ENCODE measurements around the gene GPR15. TPM values are rescaled to one million over a fixed set of nuclear protein-coding genes. Genes with fewer than 3 reads are reported as not detected.

Gene GPR15
- total RNA-seq, 1 experiment from 2014 or later = not detected

- TF ChIP-seq, protein P1, sequence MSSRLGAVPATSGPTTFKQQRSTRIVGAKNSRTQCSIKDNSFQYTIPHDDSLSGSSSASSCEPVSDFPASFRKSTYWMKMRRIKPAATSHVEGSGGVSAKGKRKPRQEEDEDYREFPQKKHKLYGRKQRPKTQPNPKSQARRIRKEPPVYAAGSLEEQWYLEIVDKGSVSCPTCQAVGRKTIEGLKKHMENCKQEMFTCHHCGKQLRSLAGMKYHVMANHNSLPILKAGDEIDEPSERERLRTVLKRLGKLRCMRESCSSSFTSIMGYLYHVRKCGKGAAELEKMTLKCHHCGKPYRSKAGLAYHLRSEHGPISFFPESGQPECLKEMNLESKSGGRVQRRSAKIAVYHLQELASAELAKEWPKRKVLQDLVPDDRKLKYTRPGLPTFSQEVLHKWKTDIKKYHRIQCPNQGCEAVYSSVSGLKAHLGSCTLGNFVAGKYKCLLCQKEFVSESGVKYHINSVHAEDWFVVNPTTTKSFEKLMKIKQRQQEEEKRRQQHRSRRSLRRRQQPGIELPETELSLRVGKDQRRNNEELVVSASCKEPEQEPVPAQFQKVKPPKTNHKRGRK (CRISPR knock-in tag; IDR thresholded peaks at IDR 0.05; ENCODE audit: borderline replicate concordance) = no peak
- TF ChIP-seq E2F5 (CRISPR knock-in tag; IDR thresholded peaks at IDR 0.05) = no peak
- no peak for TF ChIP-seq SMAD3 (CRISPR knock-in tag; IDR thresholded peaks at IDR 0.05; ENCODE audit: borderline replicate concordance)
- TF ChIP-seq USF1 (CRISPR knock-in tag; IDR thresholded peaks at IDR 0.05) = no peak
- no peak for TF ChIP-seq AR (CRISPR knock-in tag; IDR thresholded peaks at IDR 0.05)
- no peak for TF ChIP-seq MLX (CRISPR knock-in tag; IDR thresholded peaks at IDR 0.05)
- TF ChIP-seq ZNF671 (CRISPR knock-in tag; IDR thresholded peaks at IDR 0.05) = no peak
- no peak for TF ChIP-seq MYBL2 (CRISPR knock-in tag; IDR thresholded peaks at IDR 0.05)
- no peak for TF ChIP-seq ESRRA (CRISPR knock-in tag; IDR thresholded peaks at IDR 0.05; ENCODE audit: borderline replicate concordance)
Observed at GRCh38 chr3:98483626-98484025, 48.2 kb upstream of the GPR15 start (continued).

- no peaks in the 10 kb centered on the region for H3K36me3 Mint-ChIP-seq
- TF ChIP-seq AR (CRISPR knock-in tag; IDR thresholded peaks at IDR 0.05) = no peak
- POLR2A ChIA-PET = no interaction called here
Observed at GRCh38 chr3:98497381-98497780, 34.4 kb upstream of the GPR15 start, which contains the start of gene OR5K2. TSS of gene OR5K2 (plus strand) at chr3:98497681. CDS start at chr3:98497681, 0 bp downstream.

GRCh38 chr3:98500019-98500418 is 31.8 kb upstream of the GPR15 start:
- Mint-ChIP-seq H3K4me1 (no peaks in the 10 kb centered on the region), H3K36me3 (no peaks in the 10 kb centered on the region), H3K9me3 (no peaks in the 10 kb centered on the region), H3K27me3 (ENCODE audit: low read depth) (no peaks in the 10 kb centered on the region), H3K27ac (no peak overlapping the region), H3K4me3 (no peak overlapping the region)
- ChIA-PET POLR2A (no interaction called here), CTCF (no interaction called here)
- no peak for DNase-seq (ENCODE audit: low spot score)
- ATAC-seq = no peak
- TF ChIP-seq ZNF317 (CRISPR knock-in tag; IDR thresholded peaks at IDR 0.05; ENCODE audit: borderline replicate concordance, low read depth) = no peak
- no peak for TF ChIP-seq JUN (CRISPR knock-in tag; IDR thresholded peaks at IDR 0.05)
- TF ChIP-seq, protein P2, sequence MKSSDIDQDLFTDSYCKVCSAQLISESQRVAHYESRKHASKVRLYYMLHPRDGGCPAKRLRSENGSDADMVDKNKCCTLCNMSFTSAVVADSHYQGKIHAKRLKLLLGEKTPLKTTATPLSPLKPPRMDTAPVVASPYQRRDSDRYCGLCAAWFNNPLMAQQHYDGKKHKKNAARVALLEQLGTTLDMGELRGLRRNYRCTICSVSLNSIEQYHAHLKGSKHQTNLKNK (CRISPR knock-in tag; IDR thresholded peaks at IDR 0.05) = no peak
- TF ChIP-seq SMAD3 (CRISPR knock-in tag; IDR thresholded peaks at IDR 0.05; ENCODE audit: borderline replicate concordance) = no peak
- no peak for TF ChIP-seq ZNF121 (CRISPR knock-in tag; IDR thresholded peaks at IDR 0.05)
- no peak for TF ChIP-seq TCF7 (CRISPR knock-in tag; IDR thresholded peaks at IDR 0.05; ENCODE audit: low read depth)
- no peak for TF ChIP-seq TEAD4 (CRISPR knock-in tag; IDR thresholded peaks at IDR 0.05)
- no peak for TF ChIP-seq GTF2I (CRISPR knock-in tag; conservative IDR thresholded peaks at IDR 0.05)
- TF ChIP-seq, protein P3, sequence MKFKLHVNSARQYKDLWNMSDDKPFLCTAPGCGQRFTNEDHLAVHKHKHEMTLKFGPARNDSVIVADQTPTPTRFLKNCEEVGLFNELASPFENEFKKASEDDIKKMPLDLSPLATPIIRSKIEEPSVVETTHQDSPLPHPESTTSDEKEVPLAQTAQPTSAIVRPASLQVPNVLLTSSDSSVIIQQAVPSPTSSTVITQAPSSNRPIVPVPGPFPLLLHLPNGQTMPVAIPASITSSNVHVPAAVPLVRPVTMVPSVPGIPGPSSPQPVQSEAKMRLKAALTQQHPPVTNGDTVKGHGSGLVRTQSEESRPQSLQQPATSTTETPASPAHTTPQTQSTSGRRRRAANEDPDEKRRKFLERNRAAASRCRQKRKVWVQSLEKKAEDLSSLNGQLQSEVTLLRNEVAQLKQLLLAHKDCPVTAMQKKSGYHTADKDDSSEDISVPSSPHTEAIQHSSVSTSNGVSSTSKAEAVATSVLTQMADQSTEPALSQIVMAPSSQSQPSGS (CRISPR knock-in tag; IDR thresholded peaks at IDR 0.05; ENCODE audit: borderline replicate concordance, low read depth) = no peak
- no peak for TF ChIP-seq ATF1 (CRISPR knock-in tag; IDR thresholded peaks at IDR 0.05)
- TF ChIP-seq E2F5 (CRISPR knock-in tag; IDR thresholded peaks at IDR 0.05) = no peak
- no peak for TF ChIP-seq ZNF671 (CRISPR knock-in tag; IDR thresholded peaks at IDR 0.05)

More at GRCh38 chr3:98497381-98497780, 34.4 kb upstream of the GPR15 start, which contains the start of gene OR5K2:
- no peak for ATAC-seq
- CTCF ChIA-PET = no interaction called here
- Mint-ChIP-seq H3K27ac (no peak within 1 kb of the TSS), H3K27me3 (ENCODE audit: low read depth) (no peaks in the 10 kb centered on the region), H3K4me3 (no peak within 1 kb of the TSS), H3K9me3 (no peaks in the 10 kb centered on the region), H3K4me1 (no peaks in the 10 kb centered on the region)
- no peak for DNase-seq (ENCODE audit: low spot score)

Measured in WTC11 (cell line).